GM19455 (cell line): ENCODE data around the gene PHC2.

Experiments used
- ATAC-seq: cut with Tn5 transposase; IDR thresholded peaks from one replicate; pipeline ENCODE4 v1.9.1; 2021; ENCODE audit not compliant: unreplicated experiment

PHC2 gene

GRCh38 chr1:33454646-33455282 is 23.9 kb upstream of the PHC2 start:
- ATAC-seq = no peak

- no peak for ATAC-seq
These were observed 15.7 kb upstream of the PHC2 start for GRCh38 chr1:33446590-33446989.

GRCh38 chr1:33445108-33445507 is 14.2 kb upstream of the PHC2 start:
- no peak for ATAC-seq

- no peak for ATAC-seq
These were observed 12.8 kb upstream of the PHC2 start for GRCh38 chr1:33443705-33444180.

GRCh38 chr1:33443080-33443704 is 12.3 kb upstream of the PHC2 start:
- ATAC-seq = no peak

GRCh38 chr1:33442141-33442540 is 11.2 kb upstream of the PHC2 start:
- no peak for ATAC-seq

GRCh38 chr1:33441088-33441745 is 10.3 kb upstream of the PHC2 start:
- ATAC-seq = no peak

- no peak for ATAC-seq
These were observed 8.8 kb upstream of the PHC2 start for GRCh38 chr1:33439662-33440061.

- ATAC-seq = no peak
These were observed 7.7 kb upstream of the PHC2 start for GRCh38 chr1:33438364-33439160.

GRCh38 chr1:33436557-33437285 is 5.8 kb upstream of the PHC2 start:
- ATAC-seq = no peak

GRCh38 chr1:33435096-33435820 is 4.4 kb upstream of the PHC2 start:
- no peak for ATAC-seq

- no peak for ATAC-seq
These were observed 3.5 kb upstream of the PHC2 start for GRCh38 chr1:33434363-33434750.

GRCh38 chr1:33433509-33434362 is 2.8 kb upstream of the PHC2 start:
- no peak for ATAC-seq

- peak; percentile 8 for ATAC-seq
These were observed 821 bp downstream of the PHC2 start for GRCh38 chr1:33429856-33430691.

- ATAC-seq = no peak
These were observed 1.6 kb downstream of the PHC2 start for GRCh38 chr1:33429332-33429731.

GRCh38 chr1:33428661-33429060 is 2.2 kb downstream of the PHC2 start:
- no peak for ATAC-seq

GRCh38 chr1:33426916-33427315 is 4.0 kb downstream of the PHC2 start:
- no peak for ATAC-seq

- no peak for ATAC-seq
These were observed 5.0 kb downstream of the PHC2 start for GRCh38 chr1:33425900-33426299.
